Measurements from ENCODE around the gene PARP8.

- no peak for TF ChIP-seq POLR2A (IDR thresholded peaks at IDR 0.05; ENCODE audit: control extremely low read depth in 1 of 2, low read depth in 2 of 2, low read length in 2 of 2)
- TF ChIP-seq JUND (IDR thresholded peaks at IDR 0.05; ENCODE audit: low read length), result no peak
- no peak for TF ChIP-seq MAFK (IDR thresholded peaks at IDR 0.05; ENCODE audit: low read depth, low read length)
- no peak for TF ChIP-seq CTCF (IDR thresholded peaks at IDR 0.05; ENCODE audit: control extremely low read depth in 1 of 3, insufficient read depth in 1 of 3, low read depth in 1 of 3, low read length in 3 of 3)
- no peak for TF ChIP-seq RXRA (IDR thresholded peaks at IDR 0.05; ENCODE audit: insufficient read depth, low read depth, low read length)
- no peak for TF ChIP-seq POLR2AphosphoS5 (IDR thresholded peaks at IDR 0.05; ENCODE audit: low read depth, low read length)
- TF ChIP-seq SIX5 (IDR thresholded peaks at IDR 0.05; ENCODE audit: low read depth, low read length), result no peak
- TF ChIP-seq SUZ12 (IDR thresholded peaks at IDR 0.05; ENCODE audit: low read length), result no peak
- no peak for TF ChIP-seq MAX (IDR thresholded peaks at IDR 0.05)
- no peak for TF ChIP-seq FOSL1 (IDR thresholded peaks at IDR 0.05; ENCODE audit: insufficient read depth, low read depth, low read length)
- no peak for TF ChIP-seq ATF3 (IDR thresholded peaks at IDR 0.05; ENCODE audit: insufficient read depth, low read depth, low read length)
- no peak for TF ChIP-seq NRF1 (IDR thresholded peaks at IDR 0.05; ENCODE audit: low read depth, low read length)
- TF ChIP-seq ZNF274 (IDR thresholded peaks at IDR 0.05; ENCODE audit: borderline replicate concordance, extremely low read depth, low read length), result no peak
- no peak for TF ChIP-seq TAF1 (IDR thresholded peaks at IDR 0.05; ENCODE audit: low read depth, low read length)
Observed at GRCh38 chr5:50822761-50823160, 156.3 kb downstream of the PARP8 start.

All from H1 (cell line).